ENCODE data around the gene AKAP9.

DNA sequence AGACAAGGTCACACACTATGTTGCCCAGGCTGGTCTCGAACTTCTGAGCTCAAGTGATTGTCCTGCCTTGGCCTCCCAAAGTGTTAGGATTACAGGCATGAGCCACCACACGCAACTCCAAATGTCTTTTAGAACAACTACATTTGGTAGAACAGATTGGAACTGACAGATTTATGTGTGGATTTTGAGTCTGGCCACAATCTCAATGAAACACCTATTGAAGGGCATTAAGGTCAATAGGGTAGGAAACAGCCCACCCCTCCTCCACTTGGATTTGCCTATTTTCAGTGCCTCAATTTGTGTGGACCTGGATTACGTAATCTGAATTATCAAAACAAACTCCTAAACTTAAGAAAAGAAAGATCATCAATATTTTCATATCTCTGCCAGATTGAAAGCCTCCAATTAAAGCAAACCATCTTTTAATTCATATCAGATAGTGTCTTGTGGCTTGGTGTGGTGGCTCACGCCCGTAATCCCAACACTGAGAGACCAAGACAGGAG lies 209.1 kb downstream of the AKAP9 start:
- TF ChIP-seq, protein P1, sequence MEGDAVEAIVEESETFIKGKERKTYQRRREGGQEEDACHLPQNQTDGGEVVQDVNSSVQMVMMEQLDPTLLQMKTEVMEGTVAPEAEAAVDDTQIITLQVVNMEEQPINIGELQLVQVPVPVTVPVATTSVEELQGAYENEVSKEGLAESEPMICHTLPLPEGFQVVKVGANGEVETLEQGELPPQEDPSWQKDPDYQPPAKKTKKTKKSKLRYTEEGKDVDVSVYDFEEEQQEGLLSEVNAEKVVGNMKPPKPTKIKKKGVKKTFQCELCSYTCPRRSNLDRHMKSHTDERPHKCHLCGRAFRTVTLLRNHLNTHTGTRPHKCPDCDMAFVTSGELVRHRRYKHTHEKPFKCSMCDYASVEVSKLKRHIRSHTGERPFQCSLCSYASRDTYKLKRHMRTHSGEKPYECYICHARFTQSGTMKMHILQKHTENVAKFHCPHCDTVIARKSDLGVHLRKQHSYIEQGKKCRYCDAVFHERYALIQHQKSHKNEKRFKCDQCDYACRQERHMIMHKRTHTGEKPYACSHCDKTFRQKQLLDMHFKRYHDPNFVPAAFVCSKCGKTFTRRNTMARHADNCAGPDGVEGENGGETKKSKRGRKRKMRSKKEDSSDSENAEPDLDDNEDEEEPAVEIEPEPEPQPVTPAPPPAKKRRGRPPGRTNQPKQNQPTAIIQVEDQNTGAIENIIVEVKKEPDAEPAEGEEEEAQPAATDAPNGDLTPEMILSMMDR (IDR thresholded peaks at IDR 0.05): no peak
- TF ChIP-seq POLR2A (IDR thresholded peaks at IDR 0.05): no peak
